GM21423 (cell line): Measurements from ENCODE around the gene STKLD1.
"Not testable (repeated sequence)": the region's sequence is repeated elsewhere in the genome, so short reads cannot be mapped to it uniquely, and the experiment has no call there.

Source experiments
- ATAC-seq: cut with Tn5 transposase; IDR thresholded peaks from one replicate; pipeline ENCODE4 v1.9.1; 2021; ENCODE audit warnings: mild to moderate bottlenecking, moderate library complexity; ENCODE audit not compliant: unreplicated experiment

STKLD1 gene

GRCh38 chr9:133436681-133437080 lies 60.5 kb downstream of the STKLD1 start:
- no peak for ATAC-seq

DNA sequence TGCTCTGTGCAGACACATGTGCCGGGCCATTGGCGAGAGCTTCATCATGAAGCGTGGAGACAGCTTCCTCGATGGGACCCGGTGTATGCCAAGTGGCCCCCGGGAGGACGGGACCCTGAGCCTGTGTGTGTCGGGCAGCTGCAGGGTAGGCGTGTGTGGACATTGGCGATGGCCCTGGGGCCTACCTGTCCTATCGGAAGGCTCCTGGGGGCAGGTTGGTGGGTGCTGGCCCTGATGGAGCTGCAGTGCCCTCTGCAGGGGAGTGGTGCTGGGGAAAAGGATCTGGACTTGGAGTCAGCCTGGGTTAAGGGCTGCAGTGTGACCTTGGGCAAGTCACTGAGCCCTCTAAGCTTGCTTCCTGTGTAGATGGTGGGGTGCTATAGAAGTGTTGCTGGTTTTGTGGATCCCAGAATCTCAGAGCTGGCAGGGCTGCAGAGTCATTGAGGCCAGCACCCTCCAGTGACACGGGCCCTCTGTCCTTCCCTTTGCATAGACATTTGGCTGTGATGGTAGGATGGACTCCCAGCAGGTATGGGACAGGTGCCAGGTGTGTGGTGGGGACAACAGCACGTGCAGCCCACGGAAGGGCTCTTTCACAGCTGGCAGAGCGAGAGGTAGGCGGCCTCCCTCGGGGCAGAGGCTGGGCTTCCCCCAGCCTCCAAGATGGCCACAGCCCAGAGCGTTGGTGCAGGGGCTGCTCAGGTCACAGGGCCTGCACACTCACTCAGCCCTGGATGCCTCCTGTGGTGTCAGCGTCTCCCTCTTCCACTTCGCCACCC lies 61.8 kb downstream of the STKLD1 start:
- no peak for ATAC-seq

DNA sequence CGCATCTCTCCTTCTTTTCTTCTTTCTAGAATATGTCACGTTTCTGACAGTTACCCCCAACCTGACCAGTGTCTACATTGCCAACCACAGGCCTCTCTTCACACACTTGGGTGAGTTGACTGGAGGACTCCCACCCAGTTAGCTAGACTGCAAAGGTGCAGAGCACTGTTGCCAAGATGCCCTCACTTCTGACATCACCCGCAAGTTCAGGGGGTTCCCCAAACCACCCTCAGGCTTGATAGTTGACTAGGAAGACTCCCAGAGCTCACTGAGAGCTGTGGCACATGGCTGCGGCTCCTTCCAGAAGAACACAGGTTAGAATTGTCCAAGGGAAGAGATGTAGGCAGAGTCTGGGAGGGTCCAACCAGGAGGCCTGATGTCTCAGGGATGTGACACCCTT lies 63.2 kb downstream of the STKLD1 start:
- no peak for ATAC-seq

- ATAC-seq: no peak
Measured at GRCh38 chr9:133440874-133441273, 64.7 kb downstream of the STKLD1 start.

- ATAC-seq: no peak
Measured at GRCh38 chr9:133441571-133441970, 65.4 kb downstream of the STKLD1 start.

- no peak for ATAC-seq
Measured at GRCh38 chr9:133443248-133443647, 67.1 kb downstream of the STKLD1 start.

DNA sequence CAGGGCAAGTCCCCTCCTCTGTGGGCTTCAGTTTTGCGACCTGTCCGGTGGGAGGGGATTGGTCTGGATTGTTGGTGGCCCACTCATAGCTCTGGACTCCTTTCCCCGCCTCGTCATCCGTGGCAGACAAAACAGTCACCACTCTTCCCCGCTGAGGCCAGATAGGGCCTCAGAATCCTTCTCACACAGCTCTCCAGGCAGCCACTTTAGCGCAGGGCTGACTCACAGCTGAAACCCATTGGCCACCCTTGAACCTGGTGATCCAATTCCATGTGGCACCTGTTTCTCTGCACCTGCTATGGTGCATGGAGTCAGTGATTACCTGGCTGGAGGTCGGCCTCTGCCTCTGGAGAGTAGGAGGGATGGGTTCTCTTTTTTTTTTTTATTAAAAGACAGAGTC lies 67.8 kb downstream of the STKLD1 start:
- ATAC-seq: no peak

- no peak for ATAC-seq
Measured at GRCh38 chr9:133445293-133445969, 69.3 kb downstream of the STKLD1 start.

DNA sequence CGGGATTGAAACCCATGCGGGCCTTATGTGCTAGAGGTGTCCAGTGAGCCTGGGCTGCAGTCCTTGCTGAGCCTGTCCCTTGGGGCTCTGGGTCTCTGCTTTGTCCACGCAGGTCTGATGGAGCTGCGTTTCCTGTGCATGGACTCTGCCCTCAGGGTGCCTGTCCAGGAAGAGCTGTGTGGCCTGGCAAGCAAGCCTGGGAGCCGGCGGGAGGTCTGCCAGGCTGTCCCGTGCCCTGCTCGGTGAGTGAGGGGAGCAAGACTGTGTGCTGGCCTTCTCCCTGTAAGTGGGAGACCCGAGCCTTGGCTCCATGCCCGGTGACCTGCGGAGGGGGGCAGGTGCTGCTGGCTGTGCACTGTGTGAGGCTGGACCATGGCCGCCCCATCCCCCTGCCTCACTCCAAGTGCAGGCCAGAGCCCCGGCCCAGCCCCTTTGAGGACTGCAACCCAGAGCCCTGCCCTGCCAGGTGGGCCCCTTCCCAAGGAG lies 72.4 kb downstream of the STKLD1 start:
- no peak for ATAC-seq

DNA sequence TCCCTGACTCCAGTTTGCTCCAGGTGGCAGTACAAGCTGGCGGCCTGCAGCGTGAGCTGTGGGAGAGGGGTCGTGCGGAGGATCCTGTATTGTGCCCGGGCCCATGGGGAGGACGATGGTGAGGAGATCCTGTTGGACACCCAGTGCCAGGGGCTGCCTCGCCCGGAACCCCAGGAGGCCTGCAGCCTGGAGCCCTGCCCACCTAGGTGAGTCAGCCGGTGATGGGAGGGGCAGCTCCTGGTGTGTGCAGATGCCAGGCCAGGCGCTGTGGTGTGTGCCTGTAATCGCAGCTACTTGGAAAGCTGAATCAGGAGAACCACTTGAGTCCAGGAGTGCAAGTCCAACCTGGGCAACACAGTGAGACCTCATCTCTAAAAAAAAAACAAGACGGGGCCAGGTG lies 73.6 kb downstream of the STKLD1 start:
- no peak for ATAC-seq

DNA sequence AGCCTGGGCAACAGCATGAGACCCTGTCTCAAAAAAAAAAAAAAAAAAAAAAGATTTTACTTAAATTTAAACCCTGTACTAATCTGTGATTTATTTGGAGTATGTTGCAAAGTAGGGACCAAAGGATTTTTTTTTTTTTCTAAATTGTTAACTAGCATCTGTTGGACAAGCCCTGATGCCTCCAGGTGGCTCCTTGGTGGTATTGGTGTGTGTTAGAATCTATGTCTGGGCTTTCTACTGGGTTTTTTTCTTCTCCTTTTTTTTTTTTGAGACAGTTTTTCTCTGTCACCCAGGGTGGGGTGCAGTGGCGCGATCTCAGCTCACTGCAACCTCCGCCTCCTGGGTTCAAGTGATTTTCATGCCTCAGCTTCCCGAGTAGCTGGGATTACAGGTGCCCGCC lies 75.7 kb downstream of the STKLD1 start:
- ATAC-seq: not testable (repeated sequence)

- ATAC-seq: no peak
Measured at GRCh38 chr9:133452562-133452961, 76.4 kb downstream of the STKLD1 start.

DNA sequence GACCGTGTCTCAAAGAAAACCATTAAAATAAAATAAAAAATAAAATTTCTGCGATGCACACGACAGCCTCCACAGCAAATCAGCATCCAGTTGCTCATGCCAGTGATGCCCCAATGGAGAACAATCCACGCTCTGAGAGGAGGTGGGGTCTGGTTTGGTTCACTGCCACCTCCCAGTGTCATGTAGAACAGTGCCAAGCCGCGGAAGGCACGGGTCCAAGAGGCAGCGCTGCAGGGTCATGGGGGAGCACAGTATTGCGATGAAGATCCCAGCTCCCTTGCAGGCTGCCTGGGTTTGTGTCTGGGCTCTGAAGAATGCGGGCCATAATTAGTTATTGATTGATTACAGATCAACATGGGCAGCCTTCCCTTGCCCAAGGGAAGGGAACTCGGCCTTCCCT lies 77.5 kb downstream of the STKLD1 start:
- no peak for ATAC-seq

DNA sequence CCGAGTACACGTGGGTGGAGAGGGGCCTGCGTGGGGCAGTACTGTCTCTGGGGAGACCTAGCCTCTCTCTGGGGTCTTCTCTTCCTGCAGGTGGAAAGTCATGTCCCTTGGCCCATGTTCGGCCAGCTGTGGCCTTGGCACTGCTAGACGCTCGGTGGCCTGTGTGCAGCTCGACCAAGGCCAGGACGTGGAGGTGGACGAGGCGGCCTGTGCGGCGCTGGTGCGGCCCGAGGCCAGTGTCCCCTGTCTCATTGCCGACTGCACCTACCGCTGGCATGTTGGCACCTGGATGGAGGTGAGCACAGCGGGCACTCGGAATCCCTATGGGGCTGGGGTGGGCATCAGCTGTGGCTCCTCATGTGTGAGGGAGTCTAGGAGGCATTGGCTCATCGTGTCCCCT lies 78.2 kb downstream of the STKLD1 start:
- no peak for ATAC-seq

GRCh38 chr9:133454943-133455673 lies 78.9 kb downstream of the STKLD1 start:
- ATAC-seq: no peak
